Measurements from ENCODE around the gene MRPL49. TPM values are rescaled to one million over a fixed set of nuclear protein-coding genes. Genes with fewer than 3 reads are reported as not detected.
A peak's percentile ranks its signal among the peaks of the same experiment; 100 is the strongest.

The MRPL49 gene
- total and polyA plus RNA-seq, 9 of the 15 experiments (the other 6 are each of a cell fraction or from before 2014, with no cell fraction given), result 74.3 to 132 (median 91.2) TPM

DNA sequence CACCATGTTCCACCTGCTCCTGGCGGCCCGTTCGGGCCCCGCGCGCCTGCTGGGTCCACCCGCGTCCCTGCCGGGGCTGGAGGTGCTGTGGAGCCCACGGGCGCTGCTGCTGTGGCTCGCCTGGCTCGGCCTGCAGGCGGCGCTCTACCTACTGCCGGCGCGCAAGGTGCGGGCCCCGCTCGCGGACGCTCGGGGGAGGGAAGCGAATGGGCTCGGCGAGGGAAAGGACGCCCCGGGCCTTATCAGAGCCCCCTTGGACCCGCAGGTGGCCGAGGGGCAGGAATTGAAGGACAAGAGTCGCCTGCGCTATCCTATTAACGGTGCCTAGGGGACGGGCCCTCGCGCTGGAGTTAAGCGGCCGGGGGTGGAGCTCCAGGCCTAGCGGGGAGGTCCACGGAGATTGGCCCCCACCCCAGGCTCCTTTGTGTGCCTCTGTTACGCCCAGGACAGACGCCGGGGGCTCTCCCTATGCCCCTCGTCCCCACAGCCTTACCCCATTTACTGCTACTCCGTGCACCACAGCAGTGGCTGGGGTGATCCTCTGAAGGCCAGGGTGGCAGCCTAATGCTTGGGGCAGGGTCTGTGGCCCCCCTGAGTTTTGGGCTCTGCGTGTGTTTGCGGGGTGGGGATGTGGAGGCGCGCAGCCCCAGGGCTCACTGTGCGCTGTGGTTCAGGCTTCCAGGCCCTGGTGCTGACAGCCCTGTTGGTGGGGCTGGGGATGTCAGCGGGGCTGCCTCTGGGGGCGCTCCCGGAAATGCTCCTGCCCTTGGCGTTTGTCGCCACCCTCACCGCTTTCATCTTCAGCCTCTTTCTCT, 9.4 kb upstream of the MRPL49 start (continued):
- TF ChIP-seq NONO (IDR thresholded peaks at IDR 0.05; ENCODE audit: low read depth in 2 of 2, low read length in 1 of 2), result peak in 1 of 2 experiments; percentile 94; a peak in 2 of 4 replicates
- TF ChIP-seq CREM (IDR thresholded peaks at IDR 0.05; ENCODE audit: low read depth), result peak; percentile 50
- TF ChIP-seq SMC3 (conservative IDR thresholded peaks at IDR 0.05; ENCODE audit: insufficient read depth, low read depth, low read length), result peak; percentile 37; the same call in 1 of the 2 replicates
- peak; percentile 95 for TF ChIP-seq ZFX (CRISPR knock-in tag; IDR thresholded peaks at IDR 0.05)
- TF ChIP-seq MCM3 (IDR thresholded peaks at IDR 0.05), result no peak
- TF ChIP-seq ZNF324 (CRISPR knock-in tag; IDR thresholded peaks at IDR 0.05), result no peak
- 0 out of 4 replicates have a peak, but pooled peaks of 1 of the 2 experiments have one; percentile 16 for TF ChIP-seq SRF (CRISPR knock-in tag; IDR thresholded peaks at IDR 0.05)
- peak; percentile 15; the same call in 1 of the 2 replicates for TF ChIP-seq CREB1 (IDR thresholded peaks at IDR 0.05)
- peak; percentile 79 for TF ChIP-seq CREB1 (CRISPR knock-in tag; IDR thresholded peaks at IDR 0.05)
- TF ChIP-seq PHB (CRISPR knock-in tag; IDR thresholded peaks at IDR 0.05), result no peak
- no peak for TF ChIP-seq PHF20 (IDR thresholded peaks at IDR 0.05; ENCODE audit: partially characterized antibody)
- TF ChIP-seq CHD4 (IDR thresholded peaks at IDR 0.05; ENCODE audit: insufficient read depth, insufficient replicate concordance, low read depth, low read length, poor library complexity, severe bottlenecking), result no peak
- TF ChIP-seq DLX4 (CRISPR knock-in tag; IDR thresholded peaks at IDR 0.05), result no peak
- TF ChIP-seq E2F4 (CRISPR knock-in tag; IDR thresholded peaks at IDR 0.05; ENCODE audit: low read depth), result no peak; the same call in 1 of the 2 replicates
- peak; percentile 95 for TF ChIP-seq HMGN3 (IDR thresholded peaks at IDR 0.05; ENCODE audit: borderline replicate concordance, extremely low read depth, insufficient read length, low read depth, low read length)
- TF ChIP-seq, protein P1, sequence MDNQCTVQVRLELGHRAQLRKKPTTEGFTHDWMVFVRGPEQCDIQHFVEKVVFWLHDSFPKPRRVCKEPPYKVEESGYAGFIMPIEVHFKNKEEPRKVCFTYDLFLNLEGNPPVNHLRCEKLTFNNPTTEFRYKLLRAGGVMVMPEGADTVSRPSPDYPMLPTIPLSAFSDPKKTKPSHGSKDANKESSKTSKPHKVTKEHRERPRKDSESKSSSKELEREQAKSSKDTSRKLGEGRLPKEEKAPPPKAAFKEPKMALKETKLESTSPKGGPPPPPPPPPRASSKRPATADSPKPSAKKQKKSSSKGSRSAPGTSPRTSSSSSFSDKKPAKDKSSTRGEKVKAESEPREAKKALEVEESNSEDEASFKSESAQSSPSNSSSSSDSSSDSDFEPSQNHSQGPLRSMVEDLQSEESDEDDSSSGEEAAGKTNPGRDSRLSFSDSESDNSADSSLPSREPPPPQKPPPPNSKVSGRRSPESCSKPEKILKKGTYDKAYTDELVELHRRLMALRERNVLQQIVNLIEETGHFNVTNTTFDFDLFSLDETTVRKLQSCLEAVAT (IDR thresholded peaks at IDR 0.05), result no peak
- no peak for TF ChIP-seq ZNF347 (CRISPR knock-in tag; IDR thresholded peaks at IDR 0.05; ENCODE audit: low read depth)
- no peak for TF ChIP-seq TFE3 (CRISPR knock-in tag; IDR thresholded peaks at IDR 0.05)
- TF ChIP-seq, protein P2, sequence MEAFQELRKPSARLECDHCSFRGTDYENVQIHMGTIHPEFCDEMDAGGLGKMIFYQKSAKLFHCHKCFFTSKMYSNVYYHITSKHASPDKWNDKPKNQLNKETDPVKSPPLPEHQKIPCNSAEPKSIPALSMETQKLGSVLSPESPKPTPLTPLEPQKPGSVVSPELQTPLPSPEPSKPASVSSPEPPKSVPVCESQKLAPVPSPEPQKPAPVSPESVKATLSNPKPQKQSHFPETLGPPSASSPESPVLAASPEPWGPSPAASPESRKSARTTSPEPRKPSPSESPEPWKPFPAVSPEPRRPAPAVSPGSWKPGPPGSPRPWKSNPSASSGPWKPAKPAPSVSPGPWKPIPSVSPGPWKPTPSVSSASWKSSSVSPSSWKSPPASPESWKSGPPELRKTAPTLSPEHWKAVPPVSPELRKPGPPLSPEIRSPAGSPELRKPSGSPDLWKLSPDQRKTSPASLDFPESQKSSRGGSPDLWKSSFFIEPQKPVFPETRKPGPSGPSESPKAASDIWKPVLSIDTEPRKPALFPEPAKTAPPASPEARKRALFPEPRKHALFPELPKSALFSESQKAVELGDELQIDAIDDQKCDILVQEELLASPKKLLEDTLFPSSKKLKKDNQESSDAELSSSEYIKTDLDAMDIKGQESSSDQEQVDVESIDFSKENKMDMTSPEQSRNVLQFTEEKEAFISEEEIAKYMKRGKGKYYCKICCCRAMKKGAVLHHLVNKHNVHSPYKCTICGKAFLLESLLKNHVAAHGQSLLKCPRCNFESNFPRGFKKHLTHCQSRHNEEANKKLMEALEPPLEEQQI (IDR thresholded peaks at IDR 0.05), result no peak
- TF ChIP-seq STAG1 (CRISPR knock-in tag; IDR thresholded peaks at IDR 0.05; ENCODE audit: borderline replicate concordance), result no peak
